ENCODE results near the gene ANKRD34A.
"Not testable (repeated sequence)": the region's sequence is repeated elsewhere in the genome, so short reads cannot be mapped to it uniquely, and the experiment has no call there.

Gene ANKRD34A

DNA sequence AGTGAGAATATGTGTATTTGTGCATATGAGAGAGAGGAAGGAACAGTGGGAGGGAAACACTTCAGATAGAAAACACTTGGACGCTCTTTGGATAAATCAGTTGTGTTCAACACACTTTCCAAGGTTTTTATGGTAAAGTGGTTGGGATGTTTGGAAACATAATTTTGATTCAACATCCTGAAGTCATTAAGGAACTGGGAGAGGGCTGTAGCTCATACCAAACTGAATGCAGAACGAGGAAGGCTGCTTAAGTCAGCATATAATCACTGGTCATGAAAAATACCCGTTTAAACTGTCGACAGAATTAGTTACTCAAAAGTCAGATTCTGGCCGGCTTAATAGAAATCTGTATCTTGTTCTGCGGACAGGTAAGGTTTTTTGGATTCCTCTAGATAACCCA is 21.5 kb downstream of the ANKRD34A start:
- H3K27me3 ChIP-seq (replicated peaks): no peaks in the 10 kb centered on the region
- DNase-seq: no peak
- TF ChIP-seq, protein P1, sequence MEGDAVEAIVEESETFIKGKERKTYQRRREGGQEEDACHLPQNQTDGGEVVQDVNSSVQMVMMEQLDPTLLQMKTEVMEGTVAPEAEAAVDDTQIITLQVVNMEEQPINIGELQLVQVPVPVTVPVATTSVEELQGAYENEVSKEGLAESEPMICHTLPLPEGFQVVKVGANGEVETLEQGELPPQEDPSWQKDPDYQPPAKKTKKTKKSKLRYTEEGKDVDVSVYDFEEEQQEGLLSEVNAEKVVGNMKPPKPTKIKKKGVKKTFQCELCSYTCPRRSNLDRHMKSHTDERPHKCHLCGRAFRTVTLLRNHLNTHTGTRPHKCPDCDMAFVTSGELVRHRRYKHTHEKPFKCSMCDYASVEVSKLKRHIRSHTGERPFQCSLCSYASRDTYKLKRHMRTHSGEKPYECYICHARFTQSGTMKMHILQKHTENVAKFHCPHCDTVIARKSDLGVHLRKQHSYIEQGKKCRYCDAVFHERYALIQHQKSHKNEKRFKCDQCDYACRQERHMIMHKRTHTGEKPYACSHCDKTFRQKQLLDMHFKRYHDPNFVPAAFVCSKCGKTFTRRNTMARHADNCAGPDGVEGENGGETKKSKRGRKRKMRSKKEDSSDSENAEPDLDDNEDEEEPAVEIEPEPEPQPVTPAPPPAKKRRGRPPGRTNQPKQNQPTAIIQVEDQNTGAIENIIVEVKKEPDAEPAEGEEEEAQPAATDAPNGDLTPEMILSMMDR (IDR thresholded peaks at IDR 0.05; ENCODE audit: low read depth, low read length, missing control alignments): no peak
- no peak overlapping the region for H3K27ac ChIP-seq
- H3K36me3 ChIP-seq (replicated peaks): peaks cover 12% of the 10 kb centered on the region
- in situ Hi-C loops (cut with HindIII; ENCODE audit: low pct_ligation_motif_present, low sequenced_read_pairs): no loop called here
- no peak overlapping the region for H3K4me3 ChIP-seq (ENCODE audit: low read depth, low read length)

DNA sequence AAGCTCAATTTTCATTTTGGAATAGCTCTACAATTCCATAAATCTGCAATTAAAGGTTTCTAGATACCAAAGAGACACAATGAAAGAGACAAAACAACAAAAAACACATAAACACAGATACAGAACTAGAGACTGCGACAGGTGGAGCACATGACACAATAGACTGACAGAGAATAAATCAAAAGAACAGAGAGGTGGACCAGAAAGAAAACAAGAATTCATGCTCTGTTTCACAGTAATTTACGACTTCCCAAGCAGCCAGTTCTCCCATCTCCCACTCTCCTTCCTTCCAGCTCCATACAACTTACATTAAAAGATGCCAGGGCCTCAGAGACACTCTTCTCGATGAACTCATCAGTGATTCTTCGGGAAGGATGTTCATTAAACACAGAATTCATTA is 22.0 kb downstream of the ANKRD34A start:
- DNase-seq: no peak
- TF ChIP-seq, protein P1 (IDR thresholded peaks at IDR 0.05; ENCODE audit: low read depth, low read length, missing control alignments): no peak
- Histone ChIP-seq H3K27ac (no peak overlapping the region), H3K4me3 (ENCODE audit: low read depth, low read length) (no peak overlapping the region), H3K36me3 (replicated peaks) (peaks cover 13% of the 10 kb centered on the region), H3K27me3 (replicated peaks) (no peaks in the 10 kb centered on the region)
- in situ Hi-C loops (cut with HindIII; ENCODE audit: low pct_ligation_motif_present, low sequenced_read_pairs): no loop called here

DNA sequence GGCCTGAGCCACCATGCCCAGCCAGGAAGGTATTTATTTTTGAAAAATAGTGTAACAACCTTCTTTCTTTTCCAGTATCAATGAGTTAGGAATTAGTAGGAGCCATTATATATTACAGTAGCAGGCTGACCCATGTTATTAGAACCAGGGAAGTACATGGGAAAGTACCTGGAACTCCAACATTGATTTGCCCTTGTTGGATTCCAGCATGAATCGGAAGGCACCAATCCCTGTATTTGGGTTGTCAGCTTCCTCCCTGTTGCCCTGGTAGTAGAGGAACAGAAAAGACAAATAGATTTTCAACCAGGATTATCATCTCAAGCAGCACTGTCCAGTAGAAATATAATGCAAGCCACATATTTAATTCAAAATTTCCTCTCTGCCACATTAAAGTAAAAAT is 26.9 kb downstream of the ANKRD34A start:
- Histone ChIP-seq H3K27me3 (replicated peaks) (no peaks in the 10 kb centered on the region), H3K4me3 (ENCODE audit: low read depth, low read length) (no peak overlapping the region), H3K27ac (no peak overlapping the region), H3K36me3 (replicated peaks) (peaks cover 31% of the 10 kb centered on the region)
- DNase-seq: no peak
- TF ChIP-seq, protein P1 (IDR thresholded peaks at IDR 0.05; ENCODE audit: low read depth, low read length, missing control alignments): no peak
- in situ Hi-C loops (cut with HindIII; ENCODE audit: low pct_ligation_motif_present, low sequenced_read_pairs): no loop called here

DNA sequence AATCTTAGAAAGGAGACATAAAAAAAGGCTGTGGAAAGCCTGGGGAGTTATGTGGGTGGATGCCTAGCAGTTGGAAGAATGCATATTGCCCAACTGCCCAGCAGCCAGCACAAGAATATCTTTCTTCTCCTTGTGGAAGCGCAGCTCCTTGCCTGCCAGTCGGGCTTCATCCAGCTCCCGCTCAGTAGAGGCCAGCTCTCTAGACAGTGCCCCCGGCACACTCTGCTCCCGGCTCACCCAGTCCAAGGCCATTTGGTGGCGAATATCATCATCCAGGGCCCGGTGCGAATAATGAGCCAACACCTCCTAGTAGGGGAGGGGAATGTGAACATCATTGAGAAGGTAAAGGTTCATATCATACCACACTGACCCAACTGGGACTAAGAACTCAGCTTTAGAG is 28.1 kb downstream of the ANKRD34A start:
- no peaks in the 10 kb centered on the region for H3K27me3 ChIP-seq (replicated peaks)
- H3K27ac ChIP-seq: no peak overlapping the region
- in situ Hi-C loops (cut with HindIII; ENCODE audit: low pct_ligation_motif_present, low sequenced_read_pairs): no loop called here
- TF ChIP-seq, protein P1 (IDR thresholded peaks at IDR 0.05; ENCODE audit: low read depth, low read length, missing control alignments): no peak
- DNase-seq: no peak
- H3K36me3 ChIP-seq (replicated peaks): peaks cover 32% of the 10 kb centered on the region
- no peak overlapping the region for H3K4me3 ChIP-seq (ENCODE audit: low read depth, low read length)

DNA sequence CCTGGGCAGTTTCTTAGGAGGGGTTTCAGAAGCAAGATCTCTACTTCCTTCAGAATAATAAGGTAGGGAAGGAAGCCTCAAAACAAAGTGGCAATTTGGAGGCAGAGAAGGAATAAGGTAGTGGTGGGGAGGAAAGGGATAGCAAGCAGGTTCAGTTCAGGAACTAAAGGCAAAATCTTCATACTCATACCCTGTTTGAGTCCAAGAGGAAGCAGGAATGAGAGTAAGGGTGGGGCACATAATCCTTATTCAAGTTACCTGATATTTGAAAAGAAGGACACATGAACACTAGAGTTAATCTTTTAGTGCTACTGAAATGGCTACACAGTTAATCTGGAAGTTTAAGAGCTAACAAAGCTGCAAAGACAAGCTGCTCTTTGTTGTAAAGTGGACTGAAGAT is 28.7 kb downstream of the ANKRD34A start:
- no peak overlapping the region for H3K27ac ChIP-seq
- in situ Hi-C loops (cut with HindIII; ENCODE audit: low pct_ligation_motif_present, low sequenced_read_pairs): no loop called here

DNA sequence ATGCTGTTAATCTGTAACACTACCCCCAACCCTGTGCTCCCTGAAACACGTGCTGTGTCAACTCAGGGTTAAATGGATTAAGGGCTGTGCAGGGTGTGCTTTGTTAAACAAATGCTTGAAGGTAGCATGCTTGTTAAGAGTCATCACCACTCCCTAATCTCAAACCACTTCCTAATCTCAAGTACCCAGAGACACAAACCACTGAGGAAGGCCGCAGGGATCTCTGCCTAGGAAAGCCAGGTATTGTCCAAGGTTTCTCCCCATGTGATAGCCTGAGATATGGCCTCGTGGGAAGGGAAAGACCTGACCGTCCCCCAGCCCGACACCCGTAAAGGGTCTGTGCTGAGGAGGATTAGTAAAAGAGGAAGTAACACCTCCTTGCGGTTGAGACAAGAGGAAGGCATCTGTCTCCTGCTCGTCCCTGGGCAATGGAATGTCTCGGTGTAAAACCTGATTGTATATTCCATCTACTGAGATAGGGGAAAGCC is 31.8 kb downstream of the ANKRD34A start:
- H3K4me3 ChIP-seq (ENCODE audit: low read depth, low read length); in situ Hi-C loops (cut with HindIII; ENCODE audit: low pct_ligation_motif_present, low sequenced_read_pairs); H3K27me3 ChIP-seq (replicated peaks); DNase-seq; H3K27ac ChIP-seq: not testable (repeated sequence)
- H3K36me3 ChIP-seq (replicated peaks): peaks cover 30% of the 10 kb centered on the region

More for the DNA sequence above, 28.7 kb downstream of the ANKRD34A start:
- DNase-seq: no peak
- no peak overlapping the region for H3K4me3 ChIP-seq (ENCODE audit: low read depth, low read length)
- TF ChIP-seq, protein P1 (IDR thresholded peaks at IDR 0.05; ENCODE audit: low read depth, low read length, missing control alignments): no peak
- H3K27me3 ChIP-seq (replicated peaks): no peaks in the 10 kb centered on the region
- H3K36me3 ChIP-seq (replicated peaks): peaks cover 30% of the 10 kb centered on the region

Data from brain microvascular endothelial cell (primary cell).